Measurements from ENCODE around the gene HPX. TPM values are rescaled to one million over a fixed set of nuclear protein-coding genes. Genes with fewer than 3 reads are reported as not detected.

HPX gene
- total RNA-seq, 2 experiments from 2014 or later, result not detected

- ATAC-seq (no peak), DNase-seq (no peak)
- Mint-ChIP-seq H3K9me3 (no peaks in the 10 kb centered on the region), H3K27ac (no peak overlapping the region), H3K36me3 (ENCODE audit: low read depth) (no peaks in the 10 kb centered on the region), H3K27me3 (no peaks in the 10 kb centered on the region), H3K4me1 (ENCODE audit: low read depth) (no peaks in the 10 kb centered on the region), H3K4me3 (no peak overlapping the region)
- CTCF ChIA-PET, result interaction anchor here (0.6 to 5.1 kb wide), 4 partner anchors 9 to 304 kb away, joined by 3 to 42 read pairs (median 20); no protein-coding TSS in a partner anchor
- no peak for TF ChIP-seq CTCF (IDR thresholded peaks at IDR 0.05)
- POLR2A ChIA-PET, result no interaction called here
- intact Hi-C loops (cut with micrococcal nuclease), result no loop called here
Measured at GRCh38 chr11:6453152-6453551, 12.4 kb upstream of the HPX start.

- H3K27ac Mint-ChIP-seq, result no peak overlapping the region
Measured at GRCh38 chr11:6452219-6452618, 11.4 kb upstream of the HPX start.

GRCh38 chr11:6448574-6448973 lies 7.8 kb upstream of the HPX start:
- intact Hi-C loops (cut with micrococcal nuclease), result no loop called here
- Mint-ChIP-seq H3K4me1 (ENCODE audit: low read depth) (no peaks in the 10 kb centered on the region), H3K27ac (no peak overlapping the region), H3K36me3 (ENCODE audit: low read depth) (no peaks in the 10 kb centered on the region), H3K27me3 (no peaks in the 10 kb centered on the region), H3K4me3 (no peak overlapping the region), H3K9me3 (no peaks in the 10 kb centered on the region)
- TF ChIP-seq CTCF (IDR thresholded peaks at IDR 0.05), result no peak
- no peak for ATAC-seq
- POLR2A ChIA-PET, result interaction anchor here (1.5 to 1.7 kb wide), 2 partner anchors 34 to 69 kb away, joined by 3 to 5 read pairs; no protein-coding TSS in a partner anchor
- no peak for DNase-seq
- CTCF ChIA-PET, result interaction anchor here (1.6 to 14.5 kb wide), 3 partner anchors 8 to 71 kb away, joined by 4 to 652 read pairs (median 7); partner anchors contain the start of gene HPX

More at GRCh38 chr11:6452219-6452618, 11.4 kb upstream of the HPX start:
- ATAC-seq (no peak), DNase-seq (no peak)
- TF ChIP-seq CTCF (IDR thresholded peaks at IDR 0.05), result no peak
- ChIA-PET POLR2A (no interaction called here), CTCF (interaction anchor here (1.0 to 5.1 kb wide), 5 partner anchors 8 to 90 kb away, joined by 3 to 42 read pairs (median 5); no protein-coding TSS in a partner anchor)
- H3K4me1 Mint-ChIP-seq (ENCODE audit: low read depth), result no peaks in the 10 kb centered on the region
- no peaks in the 10 kb centered on the region for H3K36me3 Mint-ChIP-seq (ENCODE audit: low read depth)
- no peak overlapping the region for H3K4me3 Mint-ChIP-seq
- no peaks in the 10 kb centered on the region for H3K27me3 Mint-ChIP-seq
- intact Hi-C loops (cut with micrococcal nuclease), result no loop called here
- no peaks in the 10 kb centered on the region for H3K9me3 Mint-ChIP-seq

GRCh38 chr11:6443269-6444003 lies 2.6 kb upstream of the HPX start:
- no peaks in the 10 kb centered on the region for H3K36me3 Mint-ChIP-seq (ENCODE audit: low read depth)
- DNase-seq (peak; percentile 67), ATAC-seq (peak; percentile 90)
- no peaks in the 10 kb centered on the region for H3K9me3 Mint-ChIP-seq
- POLR2A ChIA-PET, result interaction anchor here (1.0 to 1.3 kb wide), 4 partner anchors 24 to 64 kb away, joined by 3 to 5 read pairs (median 4); partner anchors contain the start of gene SMPD1
- no peaks in the 10 kb centered on the region for H3K27me3 Mint-ChIP-seq
- CTCF ChIA-PET, result interaction anchor here (0.6 to 14.5 kb wide), 51 partner anchors 10 to 765 kb away, joined by 3 to 652 read pairs (median 6); partner anchors contain the start of genes APBB1, ARFIP2, SMPD1 and TIMM10B
- H3K27ac Mint-ChIP-seq, result no peak overlapping the region
- no peaks in the 10 kb centered on the region for H3K4me1 Mint-ChIP-seq (ENCODE audit: low read depth)
- intact Hi-C loops (cut with micrococcal nuclease), result loop anchor here (1.0 kb wide), 1 partner anchor 64 kb away; no protein-coding TSS in a partner anchor
- H3K4me3 Mint-ChIP-seq, result no peak overlapping the region
- peak; percentile 96 for TF ChIP-seq CTCF (IDR thresholded peaks at IDR 0.05)

GRCh38 chr11:6442441-6442840 lies 1.7 kb upstream of the HPX start:
- ChIA-PET CTCF (interaction anchor here (0.7 to 14.5 kb wide), 19 partner anchors 9 to 125 kb away, joined by 3 to 652 read pairs (median 13); partner anchors contain the start of gene APBB1), POLR2A (interaction anchor here (1.3 kb wide), 1 partner anchor 37 kb away, joined by 4 read pairs; no protein-coding TSS in a partner anchor)
- no peak for DNase-seq
- no peaks in the 10 kb centered on the region for H3K36me3 Mint-ChIP-seq (ENCODE audit: low read depth)
- no peaks in the 10 kb centered on the region for H3K27me3 Mint-ChIP-seq
- no peak overlapping the region for H3K27ac Mint-ChIP-seq
- no peak overlapping the region for H3K4me3 Mint-ChIP-seq
- no peak for TF ChIP-seq CTCF (IDR thresholded peaks at IDR 0.05)
- no peaks in the 10 kb centered on the region for H3K9me3 Mint-ChIP-seq
- intact Hi-C loops (cut with micrococcal nuclease), result no loop called here
- ATAC-seq, result no peak
- no peaks in the 10 kb centered on the region for H3K4me1 Mint-ChIP-seq (ENCODE audit: low read depth)

Measured in activated CD8-positive, alpha-beta T cell treated with anti-CD3 and anti-CD28 coated beads for 36 hours (primary cell).